ENCODE measurements around the gene NKD2.
"Not testable (repeated sequence)": the region's sequence is repeated elsewhere in the genome, so short reads cannot be mapped to it uniquely, and the experiment has no call there.

NKD2 gene

DNA sequence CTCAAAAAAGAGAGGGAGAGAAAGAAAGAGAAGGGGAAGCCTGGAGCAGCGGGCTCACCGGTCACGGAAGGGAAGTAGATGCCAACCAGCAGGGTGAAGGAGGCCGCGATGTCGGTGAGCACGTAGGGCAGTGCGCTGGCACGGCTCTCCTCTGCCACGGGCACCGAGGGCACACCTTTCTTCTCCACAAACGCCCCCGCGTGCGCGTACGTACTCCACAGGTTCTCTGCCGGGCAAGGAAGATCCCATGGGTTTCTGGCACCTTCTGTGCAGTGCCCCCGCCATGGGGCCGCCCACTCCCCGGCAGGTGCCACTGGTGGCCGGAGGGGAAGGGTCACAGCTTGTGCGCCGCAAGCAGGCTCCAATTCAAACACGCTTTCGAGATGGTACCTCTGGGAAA lies 72.9 kb downstream of the NKD2 start:
- Histone ChIP-seq H2AFZ (ENCODE audit: low read length) (no peak overlapping the region), H3K4me2 (ENCODE audit: low read length) (no peak overlapping the region), H3K4me1 (ENCODE audit: insufficient read depth, low read length, severe bottlenecking) (no peaks in the 10 kb centered on the region), H4K20me1 (ENCODE audit: insufficient read depth, low read length) (no peaks in the 10 kb centered on the region), H3K9ac (ENCODE audit: low read length) (no peak overlapping the region), H3K79me2 (ENCODE audit: insufficient read depth, low read length) (no peaks in the 10 kb centered on the region), H3K4me3 (ENCODE audit: low read depth, low read length, poor library complexity, severe bottlenecking) (no peak overlapping the region), H3F3A (ENCODE audit: insufficient read depth, low read length) (no peaks in the 10 kb centered on the region), H3K9me3 (ENCODE audit: low read length) (no peaks in the 10 kb centered on the region), H3K36me3 (ENCODE audit: insufficient read depth, low read length) (no peaks in the 10 kb centered on the region), H3K27ac (ENCODE audit: low read depth, low read length, poor library complexity, severe bottlenecking) (no peak overlapping the region), H3K27me3 (ENCODE audit: insufficient read depth, low read length) (no peaks in the 10 kb centered on the region; the same call in 1 of the 2 replicates), H3K9me2 (ENCODE audit: low read depth, low read length) (no peaks in the 10 kb centered on the region)
- no peak for TF ChIP-seq EZH2 (IDR thresholded peaks at IDR 0.05; ENCODE audit: borderline replicate concordance, low read length)
- TF ChIP-seq, protein P1, sequence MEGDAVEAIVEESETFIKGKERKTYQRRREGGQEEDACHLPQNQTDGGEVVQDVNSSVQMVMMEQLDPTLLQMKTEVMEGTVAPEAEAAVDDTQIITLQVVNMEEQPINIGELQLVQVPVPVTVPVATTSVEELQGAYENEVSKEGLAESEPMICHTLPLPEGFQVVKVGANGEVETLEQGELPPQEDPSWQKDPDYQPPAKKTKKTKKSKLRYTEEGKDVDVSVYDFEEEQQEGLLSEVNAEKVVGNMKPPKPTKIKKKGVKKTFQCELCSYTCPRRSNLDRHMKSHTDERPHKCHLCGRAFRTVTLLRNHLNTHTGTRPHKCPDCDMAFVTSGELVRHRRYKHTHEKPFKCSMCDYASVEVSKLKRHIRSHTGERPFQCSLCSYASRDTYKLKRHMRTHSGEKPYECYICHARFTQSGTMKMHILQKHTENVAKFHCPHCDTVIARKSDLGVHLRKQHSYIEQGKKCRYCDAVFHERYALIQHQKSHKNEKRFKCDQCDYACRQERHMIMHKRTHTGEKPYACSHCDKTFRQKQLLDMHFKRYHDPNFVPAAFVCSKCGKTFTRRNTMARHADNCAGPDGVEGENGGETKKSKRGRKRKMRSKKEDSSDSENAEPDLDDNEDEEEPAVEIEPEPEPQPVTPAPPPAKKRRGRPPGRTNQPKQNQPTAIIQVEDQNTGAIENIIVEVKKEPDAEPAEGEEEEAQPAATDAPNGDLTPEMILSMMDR (IDR thresholded peaks at IDR 0.05; ENCODE audit: low read length), result no peak

- not testable (repeated sequence) for H3K36me3 ChIP-seq (ENCODE audit: insufficient read depth, low read length)
Measured at GRCh38 chr5:1083026-1083425, 74.4 kb downstream of the NKD2 start.

DNA sequence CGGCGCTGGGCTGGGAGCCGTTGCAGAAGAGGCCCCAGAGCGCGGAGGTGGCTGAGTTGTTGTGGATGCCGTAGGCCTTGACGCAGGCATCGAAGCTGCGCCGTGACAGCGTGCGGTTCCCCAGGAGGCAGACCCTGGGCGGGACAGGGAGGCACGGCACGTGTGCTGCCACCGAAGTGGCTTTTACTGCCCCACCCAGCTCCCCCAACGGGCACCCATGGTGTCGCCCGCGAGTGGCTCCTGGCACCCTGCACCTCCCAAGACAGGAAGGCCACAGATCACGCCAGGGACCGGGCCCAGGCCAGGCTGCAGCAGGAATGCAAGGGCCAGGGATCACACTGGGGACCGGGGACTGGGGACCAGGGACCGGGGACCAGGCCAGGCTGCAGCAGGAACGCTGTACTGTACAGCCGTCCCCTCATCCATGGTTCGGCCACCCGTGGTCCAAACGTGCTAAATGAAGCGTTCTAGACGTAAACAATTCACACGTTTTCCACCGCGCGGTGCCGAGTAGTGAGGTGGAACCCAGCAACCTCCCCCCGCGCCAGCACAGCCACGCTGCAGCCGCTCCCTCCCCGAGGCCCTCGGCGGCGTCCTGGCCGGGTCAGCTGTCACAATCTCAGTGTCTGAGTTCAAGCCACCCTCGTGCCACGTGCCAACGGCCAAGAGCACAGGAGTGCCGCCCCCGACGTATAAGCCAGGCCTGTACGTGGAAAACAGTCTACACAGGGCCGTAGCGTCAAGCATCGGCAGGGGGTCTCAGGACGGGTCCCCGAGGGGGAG lies 75.4 kb downstream of the NKD2 start:
- Histone ChIP-seq H3K27me3 (ENCODE audit: insufficient read depth, low read length) (no peaks in the 10 kb centered on the region; the same call in 1 of the 2 replicates), H3K4me3 (ENCODE audit: low read depth, low read length, poor library complexity, severe bottlenecking) (no peak overlapping the region), H3K9me2 (ENCODE audit: low read depth, low read length) (no peaks in the 10 kb centered on the region), H3K4me1 (ENCODE audit: insufficient read depth, low read length, severe bottlenecking) (no peaks in the 10 kb centered on the region), H3F3A (ENCODE audit: insufficient read depth, low read length) (no peaks in the 10 kb centered on the region), H4K20me1 (ENCODE audit: insufficient read depth, low read length) (no peaks in the 10 kb centered on the region), H3K4me2 (ENCODE audit: low read length) (no peak overlapping the region), H3K79me2 (ENCODE audit: insufficient read depth, low read length) (no peaks in the 10 kb centered on the region), H3K9me3 (ENCODE audit: low read length) (no peaks in the 10 kb centered on the region), H3K27ac (ENCODE audit: low read depth, low read length, poor library complexity, severe bottlenecking) (no peak overlapping the region), H3K9ac (ENCODE audit: low read length) (no peak overlapping the region), H3K36me3 (ENCODE audit: insufficient read depth, low read length) (no peaks in the 10 kb centered on the region), H2AFZ (ENCODE audit: low read length) (no peak overlapping the region)
- no peak for TF ChIP-seq EZH2 (IDR thresholded peaks at IDR 0.05; ENCODE audit: borderline replicate concordance, low read length)
- TF ChIP-seq, protein P1 (IDR thresholded peaks at IDR 0.05; ENCODE audit: low read length), result no peak

More at GRCh38 chr5:1083026-1083425, 74.4 kb downstream of the NKD2 start:
- H3K4me3 ChIP-seq (ENCODE audit: low read depth, low read length, poor library complexity, severe bottlenecking); H3K9me2 ChIP-seq (ENCODE audit: low read depth, low read length); H3K4me1 ChIP-seq (ENCODE audit: insufficient read depth, low read length, severe bottlenecking); H3K9me3 ChIP-seq (ENCODE audit: low read length); H3K4me2 ChIP-seq (ENCODE audit: low read length); H3K27ac ChIP-seq (ENCODE audit: low read depth, low read length, poor library complexity, severe bottlenecking); H2AFZ ChIP-seq (ENCODE audit: low read length); H3K9ac ChIP-seq (ENCODE audit: low read length); H3K79me2 ChIP-seq (ENCODE audit: insufficient read depth, low read length); H3F3A ChIP-seq (ENCODE audit: insufficient read depth, low read length); H4K20me1 ChIP-seq (ENCODE audit: insufficient read depth, low read length); H3K27me3 ChIP-seq (ENCODE audit: insufficient read depth, low read length): not testable (repeated sequence)

- Histone ChIP-seq H3K36me3 (ENCODE audit: insufficient read depth, low read length) (no peaks in the 10 kb centered on the region), H4K20me1 (ENCODE audit: insufficient read depth, low read length) (no peaks in the 10 kb centered on the region), H3K27ac (ENCODE audit: low read depth, low read length, poor library complexity, severe bottlenecking) (no peak overlapping the region), H3K79me2 (ENCODE audit: insufficient read depth, low read length) (no peaks in the 10 kb centered on the region), H3K4me3 (ENCODE audit: low read depth, low read length, poor library complexity, severe bottlenecking) (no peak overlapping the region), H2AFZ (ENCODE audit: low read length) (no peak overlapping the region), H3K4me1 (ENCODE audit: insufficient read depth, low read length, severe bottlenecking) (no peaks in the 10 kb centered on the region), H3K27me3 (ENCODE audit: insufficient read depth, low read length) (no peaks in the 10 kb centered on the region), H3K9me3 (ENCODE audit: low read length) (no peaks in the 10 kb centered on the region), H3K9ac (ENCODE audit: low read length) (no peak overlapping the region), H3K4me2 (ENCODE audit: low read length) (no peak overlapping the region), H3K9me2 (ENCODE audit: low read depth, low read length) (no peaks in the 10 kb centered on the region), H3F3A (ENCODE audit: insufficient read depth, low read length) (no peaks in the 10 kb centered on the region)
- TF ChIP-seq EZH2 (IDR thresholded peaks at IDR 0.05; ENCODE audit: borderline replicate concordance, low read length), result no peak
- TF ChIP-seq, protein P1 (IDR thresholded peaks at IDR 0.05; ENCODE audit: low read length), result no peak
Measured at GRCh38 chr5:1085391-1085790, 76.8 kb downstream of the NKD2 start.

Data from OCI-LY1 (cell line).